ENCODE results near the gene SLC43A3.

The SLC43A3 gene

GRCh38 chr11:57467508-57468157 is 40.7 kb upstream of the SLC43A3 start:
- Histone ChIP-seq H3K9me3 (ENCODE audit: control insufficient read depth in 2 of 2, low read length in 2 of 2) (no peaks in the 10 kb centered on the region), H3K4me1 (ENCODE audit: control insufficient read depth, insufficient read depth, low read length) (no peaks in the 10 kb centered on the region), H3K9ac (ENCODE audit: low read length in 2 of 2) (no peak overlapping the region), H3K27ac (ENCODE audit: low read length) (no peak overlapping the region), H3K4me3 (ENCODE audit: low read length in 2 of 2) (no peak overlapping the region), H3K27me3 (ENCODE audit: control insufficient read depth in 1 of 2, insufficient read depth in 2 of 2, low read length in 2 of 2) (peaks cover 6 to 10% of the 10 kb centered on the region in 2 donors), H3K36me3 (ENCODE audit: control insufficient read depth in 2 of 2, insufficient read depth in 2 of 2, low read length in 2 of 2) (no peaks in the 10 kb centered on the region)

DNA sequence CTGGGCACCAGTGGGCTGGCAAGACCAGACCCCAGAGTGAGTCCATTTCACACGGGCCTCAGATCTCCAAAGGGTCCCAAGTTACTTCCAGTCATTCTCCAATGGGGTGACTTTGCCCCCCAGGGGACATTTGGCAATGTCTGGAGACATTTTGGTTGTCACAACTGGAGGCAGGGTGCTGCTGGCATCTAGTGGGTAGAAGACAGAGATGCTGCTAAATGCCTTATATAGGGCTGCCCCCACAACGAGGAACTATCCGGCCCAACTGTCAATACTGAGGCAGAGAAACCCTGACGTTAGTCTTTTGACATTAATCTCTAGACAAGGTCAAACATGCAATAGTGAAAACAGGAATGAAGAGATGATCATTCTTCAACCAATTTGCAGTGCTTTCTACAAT is 39.8 kb upstream of the SLC43A3 start:
- no peak overlapping the region for H3K4me3 ChIP-seq (ENCODE audit: low read length in 2 of 2)
- H3K9ac ChIP-seq (ENCODE audit: low read length in 2 of 2) = no peak overlapping the region
- no peaks in the 10 kb centered on the region for H3K4me1 ChIP-seq (ENCODE audit: control insufficient read depth, insufficient read depth, low read length)
- no peak overlapping the region for H3K27ac ChIP-seq (ENCODE audit: low read length)
- peaks cover 7 to 17% of the 10 kb centered on the region in 2 donors for H3K27me3 ChIP-seq (ENCODE audit: control insufficient read depth in 1 of 2, insufficient read depth in 2 of 2, low read length in 2 of 2)
- H3K9me3 ChIP-seq (ENCODE audit: control insufficient read depth in 2 of 2, low read length in 2 of 2) = no peaks in the 10 kb centered on the region
- no peaks in the 10 kb centered on the region for H3K36me3 ChIP-seq (ENCODE audit: control insufficient read depth in 2 of 2, insufficient read depth in 2 of 2, low read length in 2 of 2)

GRCh38 chr11:57464539-57465181 is 37.7 kb upstream of the SLC43A3 start:
- Histone ChIP-seq H3K27me3 (ENCODE audit: control insufficient read depth in 1 of 2, insufficient read depth in 2 of 2, low read length in 2 of 2) (peaks cover 15 to 32% of the 10 kb centered on the region in 2 donors), H3K27ac (ENCODE audit: low read length) (no peak overlapping the region), H3K36me3 (ENCODE audit: control insufficient read depth in 2 of 2, insufficient read depth in 2 of 2, low read length in 2 of 2) (no peaks in the 10 kb centered on the region), H3K4me1 (ENCODE audit: control insufficient read depth, insufficient read depth, low read length) (peaks cover 6% of the 10 kb centered on the region), H3K9ac (ENCODE audit: low read length in 2 of 2) (no peak overlapping the region), H3K4me3 (ENCODE audit: low read length in 2 of 2) (no peak overlapping the region), H3K9me3 (ENCODE audit: control insufficient read depth in 2 of 2, low read length in 2 of 2) (no peaks in the 10 kb centered on the region)

DNA sequence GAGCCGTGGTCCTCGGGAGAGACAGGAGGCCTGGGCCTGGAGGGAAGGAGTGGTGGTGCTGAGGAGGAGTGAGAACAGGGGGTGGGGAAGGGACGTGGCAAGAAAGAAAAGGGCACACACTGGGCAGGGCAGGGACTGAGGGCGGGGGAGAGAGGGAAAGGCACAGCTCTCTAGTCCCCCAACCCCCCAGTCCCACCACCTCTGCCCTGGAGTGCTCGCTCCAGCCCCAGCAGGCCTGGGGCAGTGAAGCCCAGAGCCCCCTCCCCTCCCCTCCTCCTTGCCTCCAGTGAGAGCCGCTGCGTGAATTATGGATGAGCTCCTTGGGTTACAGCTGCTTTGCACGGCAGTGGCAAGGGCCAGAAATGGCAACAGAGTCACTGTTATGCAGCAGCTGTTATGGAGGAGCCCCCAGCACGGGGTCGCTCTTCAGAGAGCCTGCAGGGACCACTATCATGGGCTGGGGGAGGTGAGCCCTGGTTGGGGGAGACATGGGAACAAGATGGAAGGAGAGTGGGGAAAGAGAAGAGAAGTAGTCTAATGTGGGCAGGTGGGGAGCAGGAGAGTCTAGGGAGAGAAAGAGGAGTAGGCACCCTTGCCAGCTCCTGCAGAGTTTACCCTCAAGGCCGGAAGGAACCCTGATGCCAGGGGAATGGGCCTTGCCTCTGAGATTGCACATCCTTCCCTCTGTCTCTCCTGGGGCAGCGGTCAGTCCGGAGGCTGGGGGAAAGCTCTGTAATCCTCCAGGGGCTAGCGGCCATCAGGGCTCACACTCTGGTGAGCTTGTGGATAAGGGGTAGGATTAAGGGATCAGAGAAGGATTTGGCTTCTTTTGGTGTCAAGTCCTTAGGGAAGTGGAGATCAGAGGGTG is 37.0 kb upstream of the SLC43A3 start:
- no peaks in the 10 kb centered on the region for H3K36me3 ChIP-seq (ENCODE audit: control insufficient read depth in 2 of 2, insufficient read depth in 2 of 2, low read length in 2 of 2)
- no peak overlapping the region for H3K27ac ChIP-seq (ENCODE audit: low read length)
- H3K9ac ChIP-seq (ENCODE audit: low read length in 2 of 2) = no peak overlapping the region
- H3K4me3 ChIP-seq (ENCODE audit: low read length in 2 of 2) = no peak overlapping the region
- H3K4me1 ChIP-seq (ENCODE audit: control insufficient read depth, insufficient read depth, low read length) = peaks cover 13% of the 10 kb centered on the region
- H3K9me3 ChIP-seq (ENCODE audit: control insufficient read depth in 2 of 2, low read length in 2 of 2) = no peaks in the 10 kb centered on the region
- H3K27me3 ChIP-seq (ENCODE audit: control insufficient read depth in 1 of 2, insufficient read depth in 2 of 2, low read length in 2 of 2) = peaks cover 20 to 40% of the 10 kb centered on the region in 2 donors

- no peaks in the 10 kb centered on the region for H3K36me3 ChIP-seq (ENCODE audit: control insufficient read depth in 2 of 2, insufficient read depth in 2 of 2, low read length in 2 of 2)
- H3K27me3 ChIP-seq (ENCODE audit: control insufficient read depth in 1 of 2, insufficient read depth in 2 of 2, low read length in 2 of 2) = peaks cover 28 to 53% of the 10 kb centered on the region in 2 donors
- peaks cover 25% of the 10 kb centered on the region for H3K4me1 ChIP-seq (ENCODE audit: control insufficient read depth, insufficient read depth, low read length)
Measured at GRCh38 chr11:57462597-57462996, 35.7 kb upstream of the SLC43A3 start.

DNA sequence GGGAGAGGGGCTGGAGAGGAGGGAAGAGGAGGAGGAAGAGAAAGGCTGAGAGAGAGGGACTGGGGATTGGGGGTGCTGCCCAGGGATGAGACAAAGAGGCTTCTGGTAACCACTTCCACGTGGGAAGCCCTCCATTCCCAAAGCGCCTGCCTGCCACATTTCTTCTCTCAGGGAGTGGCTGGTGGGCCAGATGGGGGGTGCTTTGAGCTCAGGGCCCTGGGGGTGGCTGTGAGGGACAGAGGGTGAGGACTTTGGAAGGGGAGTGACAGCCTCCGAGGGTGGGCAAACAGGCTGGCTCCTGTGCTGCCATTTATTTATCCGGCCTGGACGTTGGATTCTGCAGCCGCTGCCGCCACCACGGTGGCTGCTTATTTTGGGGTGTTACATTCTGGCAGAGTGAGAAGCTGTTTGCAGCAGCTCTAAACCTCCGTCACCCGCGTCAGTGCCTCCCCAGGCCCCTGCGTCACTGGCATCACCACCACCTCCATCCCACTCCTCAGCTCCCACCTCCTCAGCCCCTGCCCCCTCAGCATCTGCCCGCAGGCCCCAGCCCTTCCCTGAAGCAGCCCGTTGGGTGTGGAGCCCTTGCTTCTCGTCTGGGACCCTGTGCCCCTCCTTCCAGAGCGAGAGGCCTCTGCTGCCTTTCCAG is 35.0 kb upstream of the SLC43A3 start:
- Histone ChIP-seq H3K9me3 (ENCODE audit: control insufficient read depth in 2 of 2, low read length in 2 of 2) (no peaks in the 10 kb centered on the region), H3K4me1 (ENCODE audit: control insufficient read depth, insufficient read depth, low read length) (peaks cover 31% of the 10 kb centered on the region), H3K9ac (ENCODE audit: low read length in 2 of 2) (no peak overlapping the region), H3K4me3 (ENCODE audit: low read length in 2 of 2) (no peak overlapping the region), H3K27me3 (ENCODE audit: control insufficient read depth in 1 of 2, insufficient read depth in 2 of 2, low read length in 2 of 2) (peaks cover 32 to 56% of the 10 kb centered on the region in 2 donors), H3K27ac (ENCODE audit: low read length) (no peak overlapping the region), H3K36me3 (ENCODE audit: control insufficient read depth in 2 of 2, insufficient read depth in 2 of 2, low read length in 2 of 2) (no peaks in the 10 kb centered on the region)

More at GRCh38 chr11:57462597-57462996, 35.7 kb upstream of the SLC43A3 start:
- Histone ChIP-seq H3K27ac (ENCODE audit: low read length) (no peak overlapping the region), H3K9me3 (ENCODE audit: control insufficient read depth in 2 of 2, low read length in 2 of 2) (no peaks in the 10 kb centered on the region), H3K9ac (ENCODE audit: low read length in 2 of 2) (no peak overlapping the region), H3K4me3 (ENCODE audit: low read length in 2 of 2) (no peak overlapping the region)

- H3K36me3 ChIP-seq (ENCODE audit: control insufficient read depth in 2 of 2, insufficient read depth in 2 of 2, low read length in 2 of 2) = no peaks in the 10 kb centered on the region
- no peaks in the 10 kb centered on the region for H3K9me3 ChIP-seq (ENCODE audit: control insufficient read depth in 2 of 2, low read length in 2 of 2)
- H3K27me3 ChIP-seq (ENCODE audit: control insufficient read depth in 1 of 2, insufficient read depth in 2 of 2, low read length in 2 of 2) = peaks cover 34 to 59% of the 10 kb centered on the region in 2 donors
- peak overlapping the region in 1 of 2 donors; percentile 40 for H3K4me3 ChIP-seq (ENCODE audit: low read length in 2 of 2)
- H3K27ac ChIP-seq (ENCODE audit: low read length) = no peak overlapping the region
- no peak overlapping the region for H3K9ac ChIP-seq (ENCODE audit: low read length in 2 of 2)
- H3K4me1 ChIP-seq (ENCODE audit: control insufficient read depth, insufficient read depth, low read length) = peaks cover 32% of the 10 kb centered on the region
Measured at GRCh38 chr11:57460758-57461749, 34.1 kb upstream of the SLC43A3 start.

GRCh38 chr11:57460022-57460757 is 33.3 kb upstream of the SLC43A3 start, which contains the start of gene RTN4RL2:
RTN4RL2 (plus strand) TSS chr11:57460528; CDS start chr11:57460866, 338 bp downstream.
- peaks cover 40 to 63% of the 10 kb centered on the region in 2 donors for H3K27me3 ChIP-seq (ENCODE audit: control insufficient read depth in 1 of 2, insufficient read depth in 2 of 2, low read length in 2 of 2)
- no peaks in the 10 kb centered on the region for H3K36me3 ChIP-seq (ENCODE audit: control insufficient read depth in 2 of 2, insufficient read depth in 2 of 2, low read length in 2 of 2)
- H3K4me1 ChIP-seq (ENCODE audit: control insufficient read depth, insufficient read depth, low read length) = peaks cover 32% of the 10 kb centered on the region
- H3K27ac ChIP-seq (ENCODE audit: low read length) = no peak within 1 kb of the TSS
- H3K9ac ChIP-seq (ENCODE audit: low read length in 2 of 2) = no peak within 1 kb of the TSS
- peak within 1 kb of the TSS; percentile 40 to 61 for H3K4me3 ChIP-seq (ENCODE audit: low read length in 2 of 2)
- no peaks in the 10 kb centered on the region for H3K9me3 ChIP-seq (ENCODE audit: control insufficient read depth in 2 of 2, low read length in 2 of 2)

Measured in stomach smooth muscle (tissue), 2 donors.